Lung (tissue), 12 donors: ENCODE measurements around the gene ZBTB7B. TPM values are rescaled to one million over a fixed set of nuclear protein-coding genes. Genes with fewer than 3 reads are reported as not detected.

ENCODE experiments used
- ATAC-seq: fragments of 200-7000 bp; cut with Tn5 transposase; one replicate; pipeline ENCODE4 v1.9.1; 2020; ENCODE audit warnings: moderate number of reproducible peaks; ENCODE audit not compliant: insufficient read depth, low FRiP score
- DNase-seq, 3 donors: peaks; one replicate each; pipeline ENCODE4 v3.0.0-alpha.2; 2013 to 2017
- H3K27ac ChIP-seq, 2 donors: one replicate each; pipeline ENCODE4 v1.5.1; 2013; ENCODE audit warnings: mild to moderate bottlenecking in 2 of 2, moderate library complexity in 2 of 2, control low read depth in 1 of 2, inconsistent platforms in 1 of 2, low read depth in 1 of 2, low read length in 1 of 2
- H3K27me3 ChIP-seq, 3 donors: one replicate each; pipeline ENCODE4 v1.5.1; 2013; ENCODE audit warnings: low read length in 2 of 3; ENCODE audit not compliant: control insufficient read depth in 3 of 3, insufficient read depth in 3 of 3
- H3K36me3 ChIP-seq, 4 donors: one replicate each; pipeline ENCODE4 v1.5.1; 2013; ENCODE audit warnings: low read length in 4 of 4, mild to moderate bottlenecking in 1 of 4, moderate library complexity in 1 of 4; ENCODE audit not compliant: control insufficient read depth in 4 of 4, insufficient read depth in 4 of 4
- H3K4me1 ChIP-seq, 5 donors: one replicate each; pipeline ENCODE4 v1.5.1; 2013; ENCODE audit warnings: low read length in 5 of 5, mild to moderate bottlenecking in 2 of 5, moderate library complexity in 1 of 5; ENCODE audit not compliant: control insufficient read depth in 5 of 5, insufficient read depth in 5 of 5
- H3K4me3 ChIP-seq: one replicate; pipeline ENCODE4 v1.5.1; 2013; ENCODE audit warnings: mild to moderate bottlenecking, control low read depth, moderate library complexity
- H3K9ac ChIP-seq, 2 donors: one replicate each; pipeline ENCODE4 v1.5.1; 2013; ENCODE audit warnings: low read length in 2 of 2, control low read depth in 1 of 2; ENCODE audit not compliant: insufficient read depth in 1 of 2
- H3K9me3 ChIP-seq, 4 donors: one replicate each; pipeline ENCODE4 v1.5.1; 2013; ENCODE audit warnings: low read length in 3 of 4, mild to moderate bottlenecking in 1 of 4, moderate library complexity in 1 of 4; ENCODE audit not compliant: control insufficient read depth in 4 of 4, insufficient read depth in 3 of 4
- CTCF ChIP-seq: IDR thresholded peaks from 2 replicates; pipeline ENCODE4 v1.5.1; 2012; ENCODE audit warnings: mild to moderate bottlenecking; ENCODE audit errors: control extremely low read depth, extremely low read depth
- WGBS, 2 donors: extraction: QIAGEN DNeasy Blood & Tissue Kit; methylation state at CpG; one replicate each; pipeline ENCODE4 v1.1.7; 2013; 5-methylcytosine and 5-hydroxymethylcytosine counted together
- polyA plus RNA-seq, 2 donors: library from polyadenylated mRNA; stranded (reverse); fragments of 200-250 nt; gene quantifications; one replicate each; pipeline ENCODE4 v1.2.1, GENCODE V29; 2013
- total RNA-seq, 2 donors: library from RNA; depleted of rRNA in 1 of 2; stranded (reverse); fragments of >200 nt in 1 of 2; gene quantifications; one replicate each; pipeline ENCODE4 v1.2.1, GENCODE V29; 2014 to 2021
- donor health status: control.
- donor health status: control.
- donor health status: Bipolar disorder and iron deficiency.
- donor health status: healthy.
- donor health status: DM: yes; HTN: yes; CAD: no.

ZBTB7B gene
- total and polyA plus RNA-seq, 4 donors, result 41.9 to 83.3 (median 55.2) TPM

GRCh38 chr1:155030899-155031298 is 28.3 kb downstream of the ZBTB7B start:
- Histone ChIP-seq H3K27me3 (no peaks in the 10 kb centered on the region), H3K36me3 (no peaks in the 10 kb centered on the region), H3K9me3 (no peaks in the 10 kb centered on the region), H3K4me1 (no peaks in the 10 kb centered on the region), H3K9ac (no peak overlapping the region), H3K4me3 (no peak overlapping the region), H3K27ac (no peak overlapping the region)
- ATAC-seq (no peak), DNase-seq (no peak)
- TF ChIP-seq CTCF, result no peak
- WGBS, 2 donors, result 83 to 86% methylated on average over 11 of the region's 11 CpGs

GRCh38 chr1:155032886-155033285 is 30.3 kb downstream of the ZBTB7B start:
- Histone ChIP-seq H3K27me3 (no peaks in the 10 kb centered on the region), H3K4me1 (peaks cover 0 to 5% (median 0%) of the 10 kb centered on the region in 5 donors), H3K9me3 (no peaks in the 10 kb centered on the region), H3K4me3 (no peak overlapping the region), H3K27ac (no peak overlapping the region), H3K36me3 (no peaks in the 10 kb centered on the region), H3K9ac (no peak overlapping the region)
- no peak for DNase-seq
- 88 to 94% methylated on average over 12 of the region's 12 CpGs for whole genome bisulfite sequencing, 2 donors
- TF ChIP-seq CTCF, result no peak
- no peak for ATAC-seq

- H3K27me3 ChIP-seq, result no peaks in the 10 kb centered on the region
- H3K36me3 ChIP-seq, result no peaks in the 10 kb centered on the region
- no peak within 1 kb of the TSS for H3K9ac ChIP-seq
- DNase-seq, result no peak
- WGBS, 2 donors, result 95 to 98% methylated on average over 9 of the region's 9 CpGs
- no peak for TF ChIP-seq CTCF
- H3K27ac ChIP-seq, result no peak within 1 kb of the TSS
- no peak for ATAC-seq
- no peaks in the 10 kb centered on the region for H3K9me3 ChIP-seq
- no peak within 1 kb of the TSS for H3K4me3 ChIP-seq
- peaks cover 0 to 5% (median 0%) of the 10 kb centered on the region in 5 donors for H3K4me1 ChIP-seq
Observed at GRCh38 chr1:155033524-155033923, 30.9 kb downstream of the ZBTB7B start, which contains the start of the genes DCST1 and DCST2. Gene DCST1 (plus strand): TSS chr1:155033824. CDS start chr1:155034037, 213 bp downstream. Gene DCST2 (minus strand): TSS chr1:155033781. CDS start chr1:155033701, 80 bp downstream.
